ENCODE data around the gene TMEM63C.

The TMEM63C gene

GRCh38 chr14:77204907-77205306, 23.3 kb downstream of the TMEM63C start:
- TF ChIP-seq REST (IDR thresholded peaks at IDR 0.05; ENCODE audit: low read depth) (no peak), NFIC (IDR thresholded peaks at IDR 0.05) (no peak), USF1 (IDR thresholded peaks at IDR 0.05) (no peak), MAX (IDR thresholded peaks at IDR 0.05) (no peak)

GRCh38 chr14:77205566-77205965, 24.0 kb downstream of the TMEM63C start:
- no peak for TF ChIP-seq TAF1 (IDR thresholded peaks at IDR 0.05; ENCODE audit: low read depth)
- TF ChIP-seq MAX (IDR thresholded peaks at IDR 0.05), result no peak
- TF ChIP-seq RAD21 (IDR thresholded peaks at IDR 0.05; ENCODE audit: low read depth), result no peak
- no peak for TF ChIP-seq TEAD4 (IDR thresholded peaks at IDR 0.05)
- TF ChIP-seq TCF12 (IDR thresholded peaks at IDR 0.05; ENCODE audit: low read depth), result no peak
- TF ChIP-seq REST (IDR thresholded peaks at IDR 0.05; ENCODE audit: low read depth), result no peak
- TF ChIP-seq CREB1 (IDR thresholded peaks at IDR 0.05; ENCODE audit: low read depth), result no peak
- TF ChIP-seq NFIC (IDR thresholded peaks at IDR 0.05), result no peak
- TF ChIP-seq USF1 (IDR thresholded peaks at IDR 0.05), result no peak
- no peak for TF ChIP-seq YY1 (IDR thresholded peaks at IDR 0.05; ENCODE audit: low read depth)
- TF ChIP-seq FOXM1 (IDR thresholded peaks at IDR 0.05; ENCODE audit: borderline replicate concordance, low read depth), result no peak
- TF ChIP-seq EGR1 (IDR thresholded peaks at IDR 0.05), result no peak
- TF ChIP-seq EP300 (IDR thresholded peaks at IDR 0.05; ENCODE audit: borderline replicate concordance), result no peak
- TF ChIP-seq CEBPB (IDR thresholded peaks at IDR 0.05), result no peak
- no peak for TF ChIP-seq ZBTB7A (IDR thresholded peaks at IDR 0.05; ENCODE audit: low read depth)

GRCh38 chr14:77206261-77206824, 24.7 kb downstream of the TMEM63C start:
- TF ChIP-seq TAF1 (IDR thresholded peaks at IDR 0.05; ENCODE audit: low read depth) (no peak), YY1 (IDR thresholded peaks at IDR 0.05; ENCODE audit: low read depth) (no peak)

- TF ChIP-seq RAD21 (IDR thresholded peaks at IDR 0.05; ENCODE audit: low read depth), result 0 out of 2 replicates have a peak, but pooled peaks have one; percentile 5
- no peak for TF ChIP-seq YY1 (IDR thresholded peaks at IDR 0.05; ENCODE audit: low read depth)
These were observed 25.3 kb downstream of the TMEM63C start for GRCh38 chr14:77206877-77207389.

- no peak for TF ChIP-seq CEBPB (IDR thresholded peaks at IDR 0.05)
- peak; percentile 67 for TF ChIP-seq MAX (IDR thresholded peaks at IDR 0.05)
- TF ChIP-seq ZBTB7A (IDR thresholded peaks at IDR 0.05; ENCODE audit: low read depth), result no peak
- peak; percentile 100 for TF ChIP-seq REST (IDR thresholded peaks at IDR 0.05; ENCODE audit: low read depth)
- TF ChIP-seq USF1 (IDR thresholded peaks at IDR 0.05), result no peak
- TF ChIP-seq RAD21 (IDR thresholded peaks at IDR 0.05; ENCODE audit: low read depth), result peak; percentile 33; the same call in 1 of the 2 replicates
- peak; percentile 79 for TF ChIP-seq TEAD4 (IDR thresholded peaks at IDR 0.05)
- peak; percentile 51; the same call in 1 of the 2 replicates for TF ChIP-seq NFIC (IDR thresholded peaks at IDR 0.05)
- no peak for TF ChIP-seq EP300 (IDR thresholded peaks at IDR 0.05; ENCODE audit: borderline replicate concordance)
- no peak for TF ChIP-seq FOXM1 (IDR thresholded peaks at IDR 0.05; ENCODE audit: borderline replicate concordance, low read depth)
- no peak for TF ChIP-seq TAF1 (IDR thresholded peaks at IDR 0.05; ENCODE audit: low read depth)
- TF ChIP-seq CREB1 (IDR thresholded peaks at IDR 0.05; ENCODE audit: low read depth), result no peak
- no peak for TF ChIP-seq EGR1 (IDR thresholded peaks at IDR 0.05)
- TF ChIP-seq TCF12 (IDR thresholded peaks at IDR 0.05; ENCODE audit: low read depth), result peak; percentile 18; the same call in 1 of the 2 replicates
- TF ChIP-seq YY1 (IDR thresholded peaks at IDR 0.05; ENCODE audit: low read depth), result no peak
These were observed 26.8 kb downstream of the TMEM63C start for GRCh38 chr14:77208291-77208978.
